NCI-H748 treated with DMSO at 0.1 percent for 48 hours (cell line): ENCODE measurements around the gene CA9.

Source experiments
- DNase-seq: peaks from one replicate; lab custom pipeline; 2025; lab: John Stamatoyannopoulos, UW

The CA9 gene

GRCh38 chr9:35717132-35717870 lies 43.6 kb downstream of the CA9 start:
- no peak for DNase-seq

- no peak for DNase-seq
These were observed 45.2 kb downstream of the CA9 start for GRCh38 chr9:35718721-35719511.

DNA sequence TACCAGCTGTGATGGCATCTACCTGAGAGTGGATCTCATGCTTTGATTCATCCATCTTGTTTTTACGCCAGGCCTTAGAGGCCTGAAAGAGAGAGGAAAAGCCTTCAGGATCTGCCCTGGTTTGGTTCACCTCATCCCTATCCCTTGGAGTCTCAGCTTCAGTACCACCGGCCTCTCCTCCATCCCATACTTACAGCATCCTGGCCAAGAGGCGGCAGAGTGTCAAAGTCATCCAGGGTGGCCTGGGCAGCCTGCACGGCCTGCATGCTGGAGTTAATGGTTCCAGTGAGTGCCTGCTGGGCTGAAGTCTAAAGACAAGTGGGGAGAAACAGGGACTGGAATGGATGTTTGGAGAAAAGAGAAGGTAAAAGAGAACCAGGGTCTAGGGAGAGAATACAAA lies 45.8 kb downstream of the CA9 start:
- no peak for DNase-seq

DNA sequence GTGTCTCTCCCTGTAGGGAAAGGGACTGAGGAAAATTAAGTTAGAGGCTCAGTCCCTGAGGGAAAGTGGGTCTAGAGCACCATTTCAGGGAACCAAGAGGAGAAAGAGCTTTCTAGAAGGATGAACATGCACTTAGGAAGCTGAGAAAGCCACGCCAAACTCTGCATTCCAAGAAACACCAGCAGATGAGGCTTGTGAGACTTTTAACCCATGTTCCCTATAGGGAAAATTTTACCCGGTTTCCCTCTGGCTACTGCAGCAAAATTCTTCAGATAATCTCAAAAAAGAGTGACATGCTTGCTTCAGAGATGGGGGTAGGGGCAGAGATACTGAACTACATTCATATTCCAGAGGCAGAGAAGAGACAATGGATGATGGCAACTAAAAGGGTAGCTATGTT lies 49.7 kb downstream of the CA9 start:
- DNase-seq = no peak

GRCh38 chr9:35723908-35724307 lies 50.2 kb downstream of the CA9 start:
- DNase-seq = no peak

GRCh38 chr9:35725362-35725761 lies 51.6 kb downstream of the CA9 start:
- DNase-seq = no peak

DNA sequence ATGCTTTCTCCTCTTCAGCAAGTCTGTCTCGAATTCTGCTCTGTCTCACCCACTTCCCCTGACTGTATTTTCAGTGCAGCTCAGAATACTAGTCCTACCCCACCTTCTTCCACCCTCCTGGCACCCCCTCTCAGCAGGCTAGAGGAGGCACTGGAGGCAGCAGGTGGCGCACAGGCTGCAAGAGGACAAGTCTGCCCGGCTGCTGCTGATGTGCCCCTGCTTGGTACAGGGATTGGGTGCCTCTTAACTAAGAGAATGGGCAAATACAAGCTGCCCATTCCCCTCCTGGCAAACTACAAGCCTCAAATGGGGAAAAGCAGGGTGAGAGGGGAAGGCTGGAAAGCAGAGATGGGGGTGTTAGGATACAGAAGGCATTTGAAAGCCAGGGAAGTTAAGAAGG lies 53.2 kb downstream of the CA9 start:
- no peak for DNase-seq

GRCh38 chr9:35727676-35728040 lies 53.9 kb downstream of the CA9 start:
- no peak for DNase-seq

GRCh38 chr9:35728041-35728971 lies 54.6 kb downstream of the CA9 start:
- DNase-seq = no peak

DNA sequence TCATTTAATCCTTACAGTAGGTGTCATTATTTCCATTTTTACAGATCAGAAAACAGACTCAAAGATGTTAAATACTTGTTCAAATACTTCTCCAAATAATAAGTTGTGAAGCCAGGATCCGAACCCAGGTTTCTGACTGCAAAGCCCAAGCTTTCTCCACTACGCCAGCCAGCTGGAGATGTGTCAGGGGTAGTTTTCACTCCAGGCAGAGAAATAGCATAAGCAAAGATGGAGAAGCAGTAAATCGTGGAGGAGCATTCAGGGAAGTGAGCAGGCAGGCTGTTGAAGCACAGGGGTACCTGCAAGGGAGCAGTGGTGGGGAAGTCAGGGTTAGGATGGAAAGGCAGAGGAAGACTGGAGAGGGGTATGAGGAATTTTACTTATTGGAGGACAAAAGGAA lies 55.4 kb downstream of the CA9 start:
- no peak for DNase-seq

DNA sequence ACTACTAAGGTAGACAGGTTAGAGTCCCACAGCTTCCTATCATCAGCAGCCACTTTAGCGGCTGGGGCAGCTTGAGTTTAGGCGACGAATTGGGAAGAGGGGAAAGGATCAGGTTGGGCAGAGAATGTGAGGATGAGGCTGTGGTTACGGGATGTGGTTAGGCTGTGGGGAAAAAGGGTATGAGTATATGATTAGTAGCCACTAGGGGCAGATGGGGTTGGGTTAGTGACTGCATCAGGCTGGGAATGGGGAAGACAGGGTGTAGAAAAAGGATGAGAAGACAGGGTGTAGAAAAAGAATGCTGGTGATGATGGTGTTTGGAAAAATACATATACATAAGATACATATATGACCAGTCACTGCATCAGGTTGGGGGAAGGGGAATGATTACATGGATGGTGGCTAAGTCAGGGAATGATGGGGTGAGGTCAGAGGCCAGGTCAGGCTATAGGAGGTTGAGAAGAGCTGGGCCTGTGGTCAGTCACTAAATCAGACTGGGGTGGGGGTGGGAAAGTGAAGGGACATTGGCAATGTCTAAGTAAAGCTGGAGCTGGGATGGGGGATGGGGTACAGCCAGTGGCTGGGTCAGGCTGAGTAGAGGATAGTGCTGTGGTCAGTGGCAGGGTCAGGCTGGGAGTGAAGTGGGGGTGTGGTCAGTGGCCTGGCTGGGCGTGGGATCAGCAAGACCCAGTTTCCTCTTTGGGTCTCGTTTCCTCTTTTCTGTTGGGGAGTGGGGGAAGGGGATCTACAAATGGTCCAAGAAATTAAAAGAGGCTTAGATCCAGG lies 56.2 kb downstream of the CA9 start:
- DNase-seq = no peak

DNA sequence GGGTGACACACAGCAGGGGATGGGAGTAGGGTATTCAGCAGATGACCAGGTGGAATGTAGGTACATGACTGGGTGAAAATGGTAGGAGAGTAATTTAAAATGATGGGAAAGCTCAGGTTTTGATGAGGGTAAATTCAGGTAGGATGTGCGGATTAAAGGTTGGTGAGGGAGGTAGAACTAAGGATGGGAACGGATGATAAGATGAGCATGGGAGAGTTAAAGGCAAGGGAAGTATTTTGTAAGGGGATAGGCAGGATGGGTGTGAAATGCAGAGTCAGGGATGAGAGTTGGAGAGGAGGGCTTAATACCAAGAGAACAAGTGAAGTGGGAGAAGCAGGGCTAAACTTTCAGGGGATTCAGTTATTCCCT lies 56.7 kb downstream of the CA9 start:
- DNase-seq = no peak
